NCI-H524 treated with DMSO at 0.1 percent for 48 hours (cell line): ENCODE results near the gene GPR55.

Source experiments
- DNase-seq: peaks from one replicate; lab custom pipeline; 2025; lab: John Stamatoyannopoulos, UW

The GPR55 gene

GRCh38 chr2:230879271-230879882 lies 45.7 kb downstream of the GPR55 start:
- no peak for DNase-seq

DNA sequence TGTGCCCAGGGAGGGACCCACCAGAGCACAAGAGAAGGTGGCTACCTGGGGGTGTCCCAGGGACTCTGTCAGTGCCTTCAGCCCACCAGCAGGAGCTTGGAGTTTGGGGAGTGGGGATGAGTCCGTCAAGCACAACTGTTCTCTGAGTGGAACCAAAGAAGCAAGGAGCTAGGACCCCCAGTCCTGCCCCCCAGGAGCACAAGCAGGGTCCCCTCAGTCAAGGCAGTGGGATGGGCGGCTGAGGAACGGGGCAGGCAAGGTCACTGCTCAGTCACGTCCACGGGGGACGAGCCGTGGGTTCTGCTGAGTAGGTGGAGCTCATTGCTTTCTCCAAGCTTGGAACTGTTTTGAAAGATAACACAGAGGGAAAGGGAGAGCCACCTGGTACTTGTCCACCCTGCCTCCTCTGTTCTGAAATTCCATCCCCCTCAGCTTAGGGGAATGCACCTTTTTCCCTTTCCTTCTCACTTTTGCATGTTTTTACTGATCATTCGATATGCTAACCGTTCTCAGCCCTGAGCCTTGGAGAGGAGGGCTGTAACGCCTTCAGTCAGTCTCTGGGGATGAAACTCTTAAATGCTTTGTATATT lies 46.3 kb downstream of the GPR55 start:
- no peak for DNase-seq

DNA sequence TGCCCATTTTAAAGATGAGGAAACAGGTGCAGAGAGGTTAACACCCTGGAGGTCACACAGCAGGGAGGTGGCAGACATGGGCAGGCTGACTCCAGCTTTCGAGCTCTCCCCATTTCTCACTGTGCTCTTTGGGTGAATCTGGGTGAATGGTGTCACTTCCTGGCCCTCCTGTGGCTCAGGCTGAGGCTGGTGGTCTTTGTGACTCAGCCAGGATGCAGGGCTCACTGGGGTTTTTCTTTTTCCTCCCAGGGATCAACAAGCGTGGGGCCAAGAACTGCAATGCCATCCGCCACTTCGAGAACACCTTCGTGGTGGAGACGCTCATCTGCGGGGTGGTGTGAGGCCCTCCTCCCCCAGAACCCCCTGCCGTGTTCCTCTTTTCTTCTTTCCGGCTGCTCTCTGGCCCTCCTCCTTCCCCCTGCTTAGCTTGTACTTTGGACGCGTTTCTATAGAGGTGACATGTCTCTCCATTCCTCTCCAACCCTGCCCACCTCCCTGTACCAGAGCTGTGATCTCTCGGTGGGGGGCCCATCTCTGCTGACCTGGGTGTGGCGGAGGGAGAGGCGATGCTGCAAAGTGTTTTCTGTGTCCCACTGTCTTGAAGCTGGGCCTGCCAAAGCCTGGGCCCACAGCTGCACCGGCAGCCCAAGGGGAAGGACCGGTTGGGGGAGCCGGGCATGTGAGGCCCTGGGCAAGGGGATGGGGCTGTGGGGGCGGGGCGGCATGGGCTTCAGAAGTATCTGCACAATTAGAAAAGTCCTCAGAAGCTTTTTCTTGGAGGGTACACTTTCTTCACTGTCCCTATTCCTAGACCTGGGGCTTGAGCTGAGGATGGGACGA lies 47.1 kb downstream of the GPR55 start:
- DNase-seq = no peak

- no peak for DNase-seq
Measured at GRCh38 chr2:230877116-230877758, 47.8 kb downstream of the GPR55 start.

DNA sequence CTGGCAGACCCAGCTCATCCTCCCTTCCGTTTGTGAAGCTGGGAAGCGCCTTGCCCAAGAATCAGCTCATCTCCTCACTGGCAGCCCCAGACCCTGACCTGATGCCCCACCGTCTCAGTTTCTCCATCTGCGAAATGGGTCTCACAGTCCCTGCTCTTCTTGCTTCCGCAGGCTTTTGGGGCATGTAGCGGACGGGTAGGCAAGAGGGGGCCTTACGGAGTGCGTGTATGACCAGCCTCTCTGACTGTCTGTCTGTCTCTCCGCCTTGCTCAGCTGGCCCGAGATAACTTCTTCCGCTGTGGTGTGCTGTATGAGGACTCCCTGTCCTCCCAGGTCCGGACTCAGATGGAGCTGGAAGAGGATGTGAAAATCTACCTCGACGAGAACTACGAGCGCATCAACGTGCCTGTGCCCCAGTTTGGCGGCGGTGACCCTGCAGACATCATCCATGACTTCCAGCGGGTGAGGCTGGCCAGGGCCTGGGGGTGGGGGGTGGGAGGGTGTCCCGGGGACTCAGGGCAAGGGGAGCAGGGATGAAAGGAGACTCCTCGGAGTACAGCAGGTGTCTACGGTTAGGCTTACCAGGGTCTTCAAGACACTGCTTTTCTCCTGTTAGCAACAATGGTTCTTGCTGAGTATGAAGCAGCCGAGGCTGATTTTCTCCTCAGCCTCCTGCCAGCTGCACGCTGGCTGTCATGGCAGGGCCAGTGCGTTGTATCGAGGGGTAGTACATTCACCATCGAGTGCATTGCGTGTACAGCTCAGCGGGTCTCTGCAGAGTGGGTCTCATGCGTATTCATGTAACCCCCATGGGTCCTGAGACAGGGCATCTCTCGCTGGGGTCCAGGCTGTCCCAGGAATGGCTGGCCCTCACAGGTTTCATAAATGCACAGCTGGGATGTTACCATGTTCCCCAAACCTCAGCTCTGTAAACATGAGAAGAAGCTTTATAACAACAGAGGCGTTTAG lies 49.4 kb downstream of the GPR55 start:
- DNase-seq = no peak

- no peak for DNase-seq
Measured at GRCh38 chr2:230874876-230875275, 50.2 kb downstream of the GPR55 start.

DNA sequence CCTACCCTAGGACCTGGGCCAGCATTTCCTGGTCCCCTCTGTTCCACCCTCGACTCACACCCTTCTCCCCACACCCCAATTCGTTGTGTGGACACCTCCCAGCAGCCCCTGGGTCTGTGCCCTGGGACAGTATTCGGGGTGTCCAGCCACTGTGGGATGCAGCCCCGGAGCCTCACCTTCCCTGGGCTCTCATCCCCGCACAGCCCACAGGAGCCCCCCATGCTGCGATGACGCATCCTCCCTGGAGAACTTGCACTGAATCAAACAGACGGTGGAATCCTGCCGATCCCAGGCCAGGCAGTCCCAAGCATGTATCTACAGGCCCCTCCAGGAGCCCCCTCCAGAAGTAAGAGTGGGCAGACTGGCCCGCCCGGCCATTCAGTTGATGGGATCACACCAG lies 50.6 kb downstream of the GPR55 start:
- no peak for DNase-seq

GRCh38 chr2:230873661-230874401 lies 51.2 kb downstream of the GPR55 start:
- no peak for DNase-seq

- no peak for DNase-seq
Measured at GRCh38 chr2:230872968-230873660, 51.9 kb downstream of the GPR55 start.

DNA sequence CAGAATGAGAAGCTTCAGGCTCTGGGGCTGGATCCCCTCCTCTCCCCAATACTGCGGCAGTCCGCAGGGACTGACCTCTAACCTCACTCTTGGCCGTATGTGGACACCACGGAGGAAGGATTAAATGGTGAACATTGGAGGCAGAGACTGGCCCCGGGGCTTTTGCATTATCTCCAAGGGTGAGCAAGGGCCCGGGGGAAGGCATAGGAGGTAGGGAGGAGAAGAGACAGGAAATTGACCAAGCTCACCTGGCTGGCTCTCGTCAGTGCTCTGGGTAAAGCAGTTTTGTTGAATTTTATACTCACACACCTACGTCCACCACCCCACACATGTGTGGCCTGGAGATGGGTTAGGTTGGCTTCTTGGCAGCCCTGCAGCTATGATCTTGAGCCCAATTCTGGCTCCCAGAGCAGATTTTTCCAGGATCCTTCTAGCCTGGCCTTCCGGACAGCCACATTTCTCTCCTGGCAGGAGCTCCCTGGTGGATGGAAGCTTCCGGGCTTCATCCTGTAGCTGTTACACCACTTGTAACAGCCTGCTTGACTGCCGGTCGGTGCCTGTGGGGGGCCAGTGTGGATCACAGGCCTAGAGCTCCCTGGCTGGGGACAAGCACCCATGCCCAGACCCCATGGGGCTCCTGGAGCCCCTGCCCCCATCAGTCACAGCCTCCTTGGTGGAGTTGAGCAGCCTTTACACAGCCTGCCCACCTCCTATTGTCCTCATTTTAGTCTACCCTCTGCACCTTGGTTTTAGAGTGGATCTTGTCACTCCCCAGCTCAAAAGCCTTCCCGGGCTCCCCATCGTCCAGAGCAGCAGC lies 52.7 kb downstream of the GPR55 start:
- DNase-seq = no peak

DNA sequence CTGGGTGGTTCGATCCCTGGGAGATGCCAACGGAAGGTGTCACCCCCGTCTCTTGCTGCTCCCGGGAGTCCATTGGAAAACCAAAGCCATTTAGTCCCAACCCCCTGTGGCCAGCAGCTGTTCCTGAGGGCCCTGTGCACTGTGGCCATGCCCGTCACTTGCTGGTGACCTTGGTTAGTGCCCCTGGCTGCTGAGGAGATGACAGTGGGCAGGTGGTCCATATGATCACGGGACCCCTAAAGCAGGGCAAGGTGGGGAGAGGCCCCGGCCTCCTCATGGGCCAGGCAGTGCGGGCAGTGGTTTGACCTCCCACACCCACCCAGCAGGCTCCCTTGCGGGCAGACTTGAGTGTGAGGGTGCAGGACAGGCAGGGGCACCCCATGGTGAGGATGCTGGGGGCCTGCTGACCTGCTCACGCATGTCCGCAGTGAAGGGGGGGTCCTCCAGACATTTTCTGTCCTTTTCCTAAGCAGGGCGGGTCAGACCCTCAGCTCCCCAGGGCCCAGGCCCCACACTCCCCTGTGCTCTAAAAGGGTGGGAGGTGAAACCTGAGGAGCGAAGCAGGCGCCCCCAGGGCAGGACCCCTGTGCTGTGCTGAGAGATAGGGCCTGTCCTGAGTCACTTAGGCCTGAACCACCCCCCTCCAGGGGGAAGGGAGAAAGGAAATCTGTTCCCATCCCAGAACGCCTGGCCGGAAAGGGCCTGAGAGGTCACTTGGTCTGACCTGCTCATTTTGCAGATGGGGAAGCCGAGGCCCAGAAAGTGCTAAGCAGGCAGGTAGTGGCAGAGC lies 53.5 kb downstream of the GPR55 start:
- no peak for DNase-seq

GRCh38 chr2:230870544-230871360 lies 54.3 kb downstream of the GPR55 start:
- DNase-seq = no peak

- no peak for DNase-seq
Measured at GRCh38 chr2:230869914-230870543, 55.0 kb downstream of the GPR55 start.

DNA sequence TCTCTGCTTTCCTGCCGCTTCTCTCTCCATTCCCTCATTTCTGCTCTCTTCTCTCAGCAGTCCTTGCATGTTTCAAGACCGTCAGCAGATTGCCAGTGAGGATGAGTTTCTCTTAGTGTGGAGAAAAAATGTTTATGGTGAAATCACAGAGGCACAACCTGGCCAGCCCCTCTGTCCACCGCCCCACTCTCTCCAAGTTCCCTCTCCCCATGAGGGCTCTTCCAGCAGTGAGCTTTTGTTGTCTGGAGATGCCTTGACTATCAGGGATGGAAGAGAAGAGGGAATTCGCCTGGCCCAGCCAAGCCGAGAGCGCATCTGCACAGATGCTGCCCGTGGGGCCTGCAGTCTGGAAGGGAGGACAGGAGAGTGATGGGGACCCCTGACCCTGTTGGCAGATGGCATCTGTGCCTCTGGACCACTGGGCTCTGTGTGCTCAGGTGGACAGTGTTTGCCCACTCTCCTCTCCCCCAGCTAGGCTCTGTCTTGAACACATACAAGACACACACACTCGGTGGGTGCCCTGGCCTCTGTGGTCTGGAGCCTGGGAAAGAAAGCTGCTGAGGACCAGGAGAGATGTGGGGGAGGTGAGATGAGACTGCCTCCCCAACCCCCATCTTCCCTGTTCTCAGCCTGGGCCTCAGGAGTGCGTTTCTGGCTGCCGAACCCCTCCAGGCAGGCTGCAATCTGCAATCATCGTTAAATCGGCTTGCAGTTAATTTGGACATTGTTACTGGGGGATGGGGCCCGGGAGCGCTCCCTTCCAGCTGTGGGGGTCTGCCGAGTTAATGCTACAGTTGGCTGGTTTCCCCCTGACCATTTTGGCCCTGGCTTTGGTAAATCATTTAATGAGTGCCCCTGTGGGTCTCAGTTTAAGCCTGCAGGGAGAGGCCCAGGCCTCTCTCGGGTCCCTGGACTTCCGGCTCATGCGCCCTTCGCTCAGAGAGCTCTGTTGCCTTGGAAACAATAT lies 55.8 kb downstream of the GPR55 start:
- no peak for DNase-seq

DNA sequence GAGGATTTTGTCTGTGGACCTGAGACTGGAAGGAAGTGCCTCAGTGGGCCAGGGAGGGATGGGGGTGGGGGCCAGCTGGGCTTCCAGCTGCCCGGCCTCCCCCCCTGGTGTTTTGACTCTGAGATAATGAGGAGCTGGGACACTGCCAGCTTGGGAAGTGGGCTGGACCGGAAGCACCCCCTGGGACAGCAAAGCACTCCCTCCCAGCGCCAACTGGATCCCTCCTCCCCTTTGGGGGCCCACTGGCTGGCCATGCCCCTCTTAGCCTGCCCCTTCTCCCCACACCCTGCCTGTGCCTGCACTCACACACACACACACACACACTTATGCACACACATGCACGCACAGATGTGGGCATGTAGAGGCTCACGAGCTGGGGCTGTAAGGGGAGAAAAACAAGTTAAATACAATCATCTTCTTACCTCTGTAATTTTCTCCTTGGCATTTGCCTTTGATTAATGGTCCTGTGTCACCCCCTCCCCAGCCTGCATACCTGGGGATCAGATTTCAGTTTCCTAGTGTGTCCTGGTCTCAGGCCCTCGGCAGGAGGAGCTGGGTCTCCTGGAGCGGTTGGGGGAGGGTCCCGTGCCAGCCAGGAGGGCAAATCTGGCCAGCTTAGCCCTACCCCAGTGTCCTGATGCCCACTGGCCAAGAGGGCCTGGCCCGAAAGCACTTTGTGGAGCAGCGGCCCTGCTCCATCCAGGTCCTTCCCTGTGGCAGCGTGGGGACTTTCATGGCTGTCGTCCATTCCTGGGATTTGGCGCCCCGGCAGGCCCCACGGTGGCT lies 56.7 kb downstream of the GPR55 start:
- DNase-seq = no peak
